Measurements from ENCODE around the gene ZNF580.
A peak's percentile ranks its signal among the peaks of the same experiment; 100 is the strongest.

Gene ZNF580, protein sequence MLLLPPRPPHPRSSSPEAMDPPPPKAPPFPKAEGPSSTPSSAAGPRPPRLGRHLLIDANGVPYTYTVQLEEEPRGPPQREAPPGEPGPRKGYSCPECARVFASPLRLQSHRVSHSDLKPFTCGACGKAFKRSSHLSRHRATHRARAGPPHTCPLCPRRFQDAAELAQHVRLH

DNA sequence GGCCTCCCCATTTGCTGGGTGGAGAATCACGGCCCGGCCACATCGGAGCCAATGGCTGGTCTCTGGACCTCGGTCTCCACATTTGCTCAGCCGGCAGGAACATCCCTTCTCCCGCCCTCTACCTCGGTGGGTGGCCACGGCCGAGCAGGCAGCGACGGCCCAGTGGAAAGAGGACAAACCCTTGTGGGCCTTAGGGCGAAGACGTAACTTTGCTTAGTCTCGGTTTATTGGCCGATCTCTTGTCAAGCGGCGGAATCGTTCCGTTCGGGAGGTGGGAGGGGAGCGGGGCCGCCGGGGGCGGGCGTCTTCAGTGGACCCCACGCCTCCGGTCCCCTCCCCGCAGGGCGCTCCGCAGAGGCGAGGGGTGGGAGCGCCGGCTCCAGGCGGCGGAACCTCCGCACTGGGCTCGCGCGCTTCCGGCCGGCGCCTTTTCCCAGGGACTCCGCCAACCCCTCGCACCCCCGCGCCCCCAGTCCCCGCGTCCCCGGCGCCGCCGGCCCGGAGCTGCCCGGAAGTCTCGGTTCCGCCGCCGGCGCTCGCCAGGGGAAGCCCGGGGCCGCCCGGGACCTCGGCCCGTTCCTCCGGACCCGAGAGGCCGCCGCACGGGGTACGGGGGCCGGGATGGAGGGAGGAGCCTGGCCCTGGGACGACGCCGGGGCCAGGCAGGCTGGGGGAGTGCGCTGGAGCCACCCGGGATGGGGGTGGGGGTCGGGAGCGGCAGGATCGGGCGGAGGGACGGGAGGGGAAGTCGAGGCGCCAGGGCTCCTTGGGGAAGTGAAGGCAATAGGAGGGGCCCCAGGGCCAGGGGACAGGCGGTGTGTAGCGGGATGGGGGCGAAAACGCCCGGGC lies at the start of gene ZNF580:
Gene ZNF580, plus strand, starts transcription at position 426 of the 849 bp plus-strand sequence. CDS start 1,507 bp downstream, outside the sequence.
- DNase-seq (ENCODE audit: low spot score), result peak; percentile 73

DNA sequence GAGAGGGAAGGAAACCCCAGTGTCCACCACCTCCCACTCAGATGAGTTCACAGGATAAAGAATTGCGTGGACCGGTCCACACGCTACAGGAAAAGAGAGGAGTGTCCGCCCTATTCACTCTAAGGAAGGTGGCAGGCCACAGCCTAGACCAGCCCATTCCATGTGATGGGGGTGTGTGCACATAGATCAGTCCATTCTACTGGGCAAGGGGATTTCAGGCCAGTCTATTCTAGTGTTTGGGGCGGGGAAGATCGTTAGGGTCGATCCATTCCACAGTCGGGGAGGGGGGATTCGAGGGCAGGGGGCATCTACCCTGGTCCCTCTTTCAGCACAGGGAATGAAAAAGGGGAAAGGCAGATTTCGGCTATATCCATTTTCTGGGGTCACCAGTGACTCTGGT lies 49.2 kb upstream of the ZNF580 start:
- no peak for DNase-seq (ENCODE audit: low spot score)

DNA sequence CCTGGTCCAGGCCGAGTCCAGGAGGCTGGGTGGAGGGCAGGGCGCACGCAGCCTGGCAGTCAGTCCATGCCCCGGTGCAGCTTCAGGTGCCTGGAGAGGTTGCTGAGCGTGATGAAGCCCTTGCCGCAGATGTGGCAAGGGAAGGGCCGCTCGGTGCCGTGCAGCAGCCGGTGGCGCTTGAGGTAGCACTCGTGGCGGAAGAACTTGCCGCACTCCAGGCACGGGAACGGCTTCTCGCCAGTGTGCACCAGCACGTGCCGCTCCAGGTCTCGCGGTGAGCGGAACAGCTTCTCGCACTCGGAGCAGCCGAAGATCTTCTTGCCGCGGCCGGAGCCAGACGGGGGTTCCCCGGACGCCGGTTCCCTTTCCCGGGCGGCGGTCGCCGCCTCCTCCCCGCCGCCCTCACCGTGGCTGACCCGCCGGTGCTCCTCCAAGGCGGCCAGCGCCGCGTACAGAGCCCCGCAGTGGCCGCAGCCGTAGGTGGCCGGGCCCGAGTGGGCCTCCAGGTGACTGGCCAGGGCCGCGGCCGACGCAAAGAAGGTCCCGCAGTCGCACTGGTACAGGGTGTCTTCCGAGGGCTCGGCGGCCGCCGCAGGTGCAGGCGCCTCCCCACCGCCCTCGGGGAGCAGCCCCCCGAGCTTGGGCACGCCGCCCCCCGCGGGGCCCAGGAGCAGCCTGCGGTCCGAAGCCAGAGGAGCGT lies 48.3 kb upstream of the ZNF580 start:
- no peak for DNase-seq (ENCODE audit: low spot score)

DNA sequence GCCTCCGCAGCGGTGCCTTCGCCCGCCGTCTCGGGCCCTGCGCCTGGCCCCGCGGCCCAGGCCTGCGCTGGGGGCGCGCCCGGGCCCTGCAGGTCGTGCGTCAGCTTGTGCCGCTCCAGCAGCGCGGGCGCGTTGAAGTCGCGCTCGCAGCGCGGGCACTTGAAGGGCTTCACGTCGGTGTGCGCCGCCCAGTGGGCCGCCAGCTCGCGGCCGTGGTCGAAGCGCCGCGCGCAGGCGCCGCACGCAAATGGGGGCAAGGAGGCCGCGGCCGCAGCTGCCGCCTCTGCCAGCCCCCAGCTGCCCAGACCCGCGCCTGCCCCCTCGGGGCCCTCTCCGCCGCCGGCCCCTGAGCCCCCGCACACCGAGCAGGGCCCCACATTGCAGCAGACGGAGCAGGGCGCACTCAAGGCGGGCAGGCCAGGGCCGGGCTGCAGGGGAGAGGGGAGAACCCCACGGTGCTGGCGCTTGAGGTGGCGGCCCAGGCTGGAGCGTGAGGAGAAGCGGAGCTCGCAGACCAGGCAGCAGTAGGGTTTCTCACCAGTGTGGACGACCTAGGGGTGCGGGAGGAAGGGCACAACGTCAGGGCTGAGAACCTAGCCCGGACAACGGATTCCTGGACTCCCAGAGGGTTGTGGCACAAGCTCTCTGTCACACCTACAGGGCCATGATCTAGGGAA lies 47.6 kb upstream of the ZNF580 start:
- no peak for DNase-seq (ENCODE audit: low spot score)

DNA sequence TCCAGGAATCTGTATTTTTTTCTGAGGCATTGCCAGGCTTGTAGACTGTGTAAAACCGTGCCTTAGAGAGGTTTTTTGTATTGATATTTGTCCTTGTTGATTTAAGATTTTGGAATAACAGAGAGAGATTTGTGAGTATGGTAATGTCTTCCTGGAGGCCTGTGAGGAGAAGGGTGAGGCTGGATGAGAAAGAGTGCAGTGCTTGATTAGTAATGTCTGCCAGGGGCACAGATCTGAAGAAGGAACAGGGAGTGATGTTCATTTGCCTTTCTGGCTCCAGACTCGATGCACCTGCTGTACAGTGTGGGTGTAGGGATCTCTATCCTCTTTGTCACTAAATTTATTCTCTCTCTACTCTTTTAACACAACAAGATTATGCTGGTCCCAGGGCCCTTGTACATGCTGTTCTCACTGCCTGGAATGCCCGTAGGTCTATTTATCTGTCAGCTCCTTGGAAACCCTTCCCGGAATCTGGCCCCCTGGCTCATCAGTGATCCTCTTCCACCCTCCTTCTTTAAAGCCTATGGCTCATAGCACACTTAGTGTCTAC lies 45.7 kb upstream of the ZNF580 start:
- no peak for DNase-seq (ENCODE audit: low spot score)

DNA sequence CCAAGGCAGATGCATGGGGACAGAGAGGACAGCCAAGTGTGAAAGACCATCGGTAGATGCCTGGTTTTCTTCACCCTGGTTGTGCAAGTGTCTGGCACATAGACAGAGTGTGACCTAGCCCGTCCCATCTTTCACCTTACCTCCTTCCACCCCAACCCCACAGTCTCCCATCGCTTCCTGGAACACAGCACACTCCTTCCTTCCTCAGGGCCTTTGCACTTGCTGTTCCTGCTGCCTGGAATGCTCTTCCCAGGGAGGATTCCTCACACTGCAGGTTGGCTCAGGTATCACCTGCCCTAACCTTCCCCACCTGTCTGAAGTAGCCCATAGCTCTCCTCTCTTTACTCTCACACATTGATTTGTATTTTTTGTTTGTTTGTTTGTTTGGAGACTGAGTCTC lies 44.5 kb upstream of the ZNF580 start:
- no peak for DNase-seq (ENCODE audit: low spot score)

DNA sequence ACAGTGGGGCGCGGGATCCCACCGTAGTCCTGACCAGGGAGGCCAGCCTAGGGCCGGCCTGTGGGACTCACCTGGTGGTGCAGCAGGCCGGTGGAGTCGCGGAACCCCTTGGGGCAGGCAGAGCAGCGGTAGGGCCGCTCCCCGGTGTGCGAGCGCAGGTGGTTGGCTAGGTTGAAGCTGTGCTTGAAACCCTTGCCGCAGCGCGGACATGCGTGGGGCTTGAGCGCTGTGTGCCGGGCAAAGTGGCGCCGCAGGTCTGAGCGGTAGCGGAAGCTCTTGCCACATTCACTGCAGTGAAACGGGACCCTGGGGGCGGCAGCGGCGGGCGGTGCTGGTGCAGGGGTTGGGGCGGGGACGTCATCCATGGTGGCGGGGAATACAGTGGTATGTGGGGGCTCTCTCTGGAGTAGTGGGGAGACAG lies 43.3 kb upstream of the ZNF580 start:
- DNase-seq (ENCODE audit: low spot score), result no peak

DNA sequence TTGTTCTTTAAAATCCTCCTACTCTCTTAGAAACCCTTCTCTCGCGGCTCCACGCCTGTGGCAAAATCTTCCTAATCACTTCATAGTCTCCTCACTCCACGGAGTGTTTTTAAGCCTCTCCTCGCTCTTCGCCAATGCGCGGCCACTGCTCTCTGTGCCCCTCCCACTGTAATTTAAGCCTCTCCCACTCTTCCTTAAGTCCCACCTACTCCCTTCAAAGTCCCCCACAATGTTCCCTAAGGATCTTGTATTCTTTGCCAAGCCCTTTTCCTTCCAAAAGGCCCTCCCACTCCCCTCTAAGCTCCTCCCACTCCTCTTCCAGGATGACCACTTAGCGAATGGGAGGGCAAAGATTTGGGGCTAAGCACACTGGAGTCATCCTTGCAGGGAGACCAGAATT lies 42.8 kb upstream of the ZNF580 start:
- no peak for DNase-seq (ENCODE audit: low spot score)

DNA sequence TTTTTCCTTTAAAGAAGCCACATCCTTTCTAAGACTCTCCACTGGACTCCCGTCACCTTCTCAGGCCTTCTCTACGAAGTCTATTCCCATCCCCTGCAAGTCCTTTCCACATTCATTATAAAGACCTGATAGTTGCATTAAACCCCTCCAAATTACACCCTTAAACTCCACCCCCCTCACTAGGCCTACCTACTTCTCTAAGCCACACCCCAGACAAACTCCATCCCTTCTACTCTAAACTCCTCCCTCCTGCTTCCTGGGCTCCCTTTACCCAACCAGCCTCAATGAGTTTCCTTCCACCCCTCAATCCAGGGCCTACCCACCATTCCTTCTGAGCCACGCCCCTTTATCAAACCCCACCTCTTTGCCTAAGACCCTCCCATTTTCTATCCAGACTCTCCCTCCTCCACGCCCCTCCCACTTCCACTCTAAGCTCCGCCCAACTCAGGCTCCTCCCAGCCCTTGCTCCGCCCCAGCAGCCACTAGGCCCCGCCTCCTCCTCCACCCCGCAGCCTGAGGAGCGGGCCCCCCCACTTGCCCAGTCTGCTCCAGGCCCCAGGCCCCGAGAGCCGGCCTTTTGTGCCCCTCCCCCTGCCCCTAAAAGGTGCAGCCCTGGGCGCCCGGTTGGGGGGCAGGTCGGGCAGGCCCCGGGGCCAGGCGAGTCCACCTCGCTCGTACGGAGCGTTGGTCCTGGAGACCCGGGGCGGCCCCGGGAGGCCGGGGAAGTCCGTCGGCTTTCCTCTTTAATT lies 41.9 kb upstream of the ZNF580 start:
- DNase-seq (ENCODE audit: low spot score), result peak; percentile 93

DNA sequence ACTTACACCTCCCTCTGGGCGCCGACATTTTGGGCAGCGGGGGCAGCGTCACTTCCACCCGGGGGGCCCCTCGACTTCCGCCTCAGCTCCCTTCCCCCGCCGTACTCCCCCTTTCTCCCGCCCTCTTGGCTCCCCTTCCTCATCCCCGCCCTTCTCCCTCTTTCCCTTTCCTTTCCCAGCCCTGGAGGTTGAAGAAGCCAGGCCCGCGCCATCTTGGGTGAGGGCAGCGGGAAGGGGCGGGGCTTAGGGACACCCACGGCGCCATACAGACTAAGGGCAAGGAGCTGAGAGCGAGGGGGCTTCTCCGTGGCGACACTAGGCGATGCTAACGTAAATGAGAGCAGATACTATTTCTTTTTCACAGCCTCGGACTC lies 41.3 kb upstream of the ZNF580 start, which contains the start of gene FIZ1:
Gene FIZ1, minus strand, starts transcription at position 50 of the 374 bp plus-strand sequence. CDS start 1,652 bp downstream, outside the sequence.
- DNase-seq (ENCODE audit: low spot score), result peak; percentile 94

DNA sequence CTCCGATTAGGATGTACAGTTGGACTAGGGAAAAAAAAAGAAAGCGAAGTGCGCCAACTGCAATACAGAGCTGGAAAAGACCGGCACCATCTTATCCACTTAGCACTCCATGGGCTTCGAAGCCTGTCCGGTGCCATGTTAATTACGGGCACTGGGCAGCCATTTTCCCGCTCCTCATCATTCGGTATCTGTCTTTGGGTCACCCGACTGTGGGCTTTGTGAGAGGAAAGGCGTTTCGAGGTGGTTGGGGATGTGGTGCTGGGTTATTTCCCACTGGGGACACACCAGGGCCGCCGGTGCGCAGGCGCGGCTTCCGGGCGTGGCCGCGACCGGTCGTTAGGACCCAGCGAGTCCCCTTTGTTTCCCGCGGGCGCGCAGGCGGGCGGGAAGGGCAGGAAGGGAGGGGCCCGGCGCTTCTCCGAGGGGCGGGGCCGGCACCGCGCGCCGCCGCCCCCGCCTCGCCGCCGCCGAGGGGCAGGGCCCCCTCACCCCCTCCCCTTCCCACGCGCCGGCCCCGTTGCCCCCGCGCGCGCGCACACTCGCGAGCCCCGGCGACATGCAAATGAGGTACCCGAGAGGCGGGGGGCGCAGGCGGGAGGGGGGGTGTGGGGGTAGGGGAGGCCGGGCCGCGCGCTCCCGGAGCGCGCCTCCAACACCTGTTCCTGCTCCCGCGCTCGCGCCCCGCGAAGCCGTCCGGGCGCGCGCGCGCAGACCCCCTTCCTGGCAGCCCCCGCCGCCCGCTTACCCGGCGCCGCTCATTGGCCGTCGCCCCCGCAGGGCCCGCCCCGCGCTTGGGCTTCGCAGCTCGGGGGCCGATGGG lies 40.8 kb upstream of the ZNF580 start, which contains the start of gene ZNF524:
Gene ZNF524, plus strand, starts transcription at position 447 of the 820 bp plus-strand sequence. CDS start 1,825 bp downstream, outside the sequence.
- peak; percentile 78 for DNase-seq (ENCODE audit: low spot score)

DNA sequence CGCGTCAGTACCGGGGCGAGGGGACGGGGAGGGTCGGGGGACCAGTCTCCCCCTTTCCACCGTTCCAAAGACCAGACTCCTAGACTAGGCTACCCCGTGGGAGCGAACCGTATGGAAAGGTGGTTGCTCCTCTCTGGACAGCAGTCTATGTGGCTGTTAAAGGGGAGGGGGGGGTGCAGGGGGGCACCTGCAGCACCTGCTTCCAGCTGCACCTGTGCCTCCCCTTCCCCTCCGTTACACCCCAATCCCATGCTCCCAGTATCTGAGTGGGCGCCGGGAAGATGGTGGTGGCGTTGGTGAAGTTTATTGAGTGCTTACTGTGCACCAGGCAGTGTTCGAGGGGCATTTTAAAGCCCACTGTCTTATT lies 40.2 kb upstream of the ZNF580 start:
- no peak for DNase-seq (ENCODE audit: low spot score)

DNA sequence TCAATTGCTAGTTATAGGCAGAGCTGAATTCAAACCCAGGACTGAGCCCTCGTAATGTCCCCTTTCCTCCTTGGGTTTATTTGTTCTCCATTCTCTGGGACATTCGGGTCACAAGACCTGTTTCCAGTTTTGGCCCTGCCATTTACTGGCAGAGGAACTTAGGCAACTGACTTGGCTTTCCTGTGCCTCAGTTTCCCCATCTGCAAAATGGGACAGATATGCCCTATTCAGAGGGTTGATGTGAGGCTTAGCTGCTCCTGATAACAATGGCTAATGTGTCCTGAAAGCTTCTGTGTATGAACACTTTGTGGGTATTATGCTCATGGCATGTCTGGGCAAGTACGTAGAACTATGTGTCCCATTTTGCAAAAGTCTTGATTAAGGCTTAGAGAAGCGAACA lies 39.7 kb upstream of the ZNF580 start:
- DNase-seq (ENCODE audit: low spot score), result no peak

DNA sequence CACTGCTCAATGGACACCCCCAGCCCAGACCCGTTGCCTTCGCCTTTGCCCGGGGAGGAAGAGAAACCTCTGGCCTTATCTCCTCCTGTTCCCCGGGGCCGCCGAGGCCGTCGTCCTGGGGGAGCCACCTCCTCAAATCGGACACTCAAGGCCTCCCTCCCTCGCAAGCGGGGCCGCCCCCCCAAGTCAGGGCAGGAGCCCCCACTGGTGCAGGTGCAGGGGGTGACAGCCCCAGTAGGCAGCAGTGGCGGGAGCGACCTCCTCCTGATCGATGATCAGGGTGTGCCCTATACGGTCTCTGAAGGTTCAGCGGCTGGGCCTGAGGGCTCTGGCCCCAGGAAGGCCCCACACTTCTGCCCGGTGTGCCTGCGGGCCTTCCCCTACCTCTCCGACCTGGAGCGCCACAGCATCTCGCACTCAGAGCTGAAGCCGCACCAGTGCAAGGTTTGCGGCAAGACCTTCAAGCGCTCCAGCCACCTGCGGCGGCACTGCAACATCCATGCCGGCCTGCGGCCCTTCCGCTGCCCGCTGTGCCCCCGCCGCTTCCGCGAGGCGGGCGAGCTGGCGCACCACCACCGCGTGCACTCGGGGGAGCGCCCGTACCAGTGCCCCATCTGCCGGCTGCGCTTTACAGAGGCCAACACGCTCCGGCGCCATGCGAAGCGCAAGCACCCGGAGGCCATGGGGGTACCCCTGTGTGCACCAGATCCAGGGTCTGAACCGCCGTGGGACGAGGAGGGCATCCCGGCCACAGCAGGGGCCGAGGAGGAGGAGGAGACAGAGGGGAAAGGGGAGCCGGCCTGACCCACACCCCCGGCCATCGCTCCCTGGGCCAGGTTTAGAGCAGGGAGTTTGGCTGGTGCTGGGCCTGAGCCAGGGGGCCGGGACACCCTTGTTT lies 38.4 kb upstream of the ZNF580 start:
- no peak for DNase-seq (ENCODE audit: low spot score)

DNA sequence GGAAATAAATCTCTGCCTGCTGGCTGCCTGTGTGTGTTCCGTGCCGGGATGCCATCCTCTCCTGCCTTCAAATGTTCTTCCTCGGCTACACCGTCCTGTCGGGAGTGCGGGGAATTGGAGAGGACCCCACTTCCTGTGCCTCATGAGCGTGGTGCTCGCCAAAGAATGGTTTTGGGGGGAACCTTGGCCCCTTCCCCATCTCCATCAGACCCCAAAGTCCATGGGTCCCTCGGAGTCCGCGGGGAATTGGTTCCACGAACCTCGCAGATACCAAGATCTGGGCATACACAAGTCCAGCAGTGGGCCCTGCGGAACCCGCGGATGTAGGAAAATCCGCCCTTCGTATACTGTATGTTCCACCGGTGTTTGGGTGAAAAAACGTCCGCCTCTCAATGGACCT lies 37.7 kb upstream of the ZNF580 start:
- DNase-seq (ENCODE audit: low spot score), result no peak

DNA sequence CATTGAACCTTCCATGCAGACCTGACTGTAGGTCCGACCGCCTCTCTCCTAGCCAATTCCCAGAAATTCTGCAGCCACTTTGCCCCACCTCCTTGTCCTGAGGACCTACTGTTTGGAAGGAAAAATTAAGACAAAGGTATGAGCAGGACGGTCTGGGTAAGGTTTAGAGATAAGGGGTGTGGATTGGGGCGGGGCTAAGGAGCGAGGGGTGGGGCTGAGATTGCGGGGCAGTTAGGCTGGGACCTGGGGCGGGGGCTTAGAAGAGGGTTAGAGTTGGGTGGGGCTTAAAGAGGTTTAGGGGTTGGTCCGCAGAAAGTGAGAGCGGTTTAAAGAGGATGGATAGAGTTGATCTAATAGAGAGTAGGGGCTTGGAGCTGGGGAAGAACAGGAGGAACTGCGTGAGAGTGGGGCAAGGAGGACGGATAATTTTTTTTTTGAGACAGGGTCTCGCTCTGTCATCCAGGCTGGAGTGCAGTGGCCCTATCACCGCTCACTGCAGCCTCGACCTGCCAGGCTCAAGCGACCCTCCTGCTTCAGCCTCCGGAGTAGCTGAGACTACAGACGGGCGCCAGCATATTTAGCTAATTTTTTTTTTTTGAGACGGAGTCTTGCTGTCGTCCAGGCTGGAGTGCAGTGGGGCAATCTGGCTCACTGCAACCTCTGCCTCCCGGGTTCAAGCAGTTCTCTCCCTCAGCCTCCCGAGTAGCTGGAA lies 37.1 kb upstream of the ZNF580 start:
- no peak for DNase-seq (ENCODE audit: low spot score)

DNA sequence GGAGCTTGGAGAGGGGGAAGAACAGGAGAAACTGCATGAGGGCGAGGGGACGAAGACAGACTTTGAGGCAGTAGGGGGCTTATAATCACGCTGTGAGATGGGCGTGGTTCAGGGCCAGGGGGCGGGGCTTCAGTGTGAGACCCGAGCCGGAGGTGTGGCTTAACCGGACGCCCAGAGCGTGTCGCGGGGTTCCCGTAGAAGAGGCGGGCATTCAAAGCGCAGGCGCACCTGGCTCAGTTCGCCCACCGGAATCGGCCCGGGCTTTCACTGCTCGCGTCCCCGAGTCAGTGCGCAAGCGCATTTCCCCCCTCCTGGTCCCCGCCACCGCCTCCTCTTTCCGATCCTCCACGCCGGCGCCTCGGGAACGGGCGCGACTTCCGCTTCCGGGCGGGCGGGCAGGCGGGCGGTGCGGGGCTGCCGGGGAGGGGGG lies 35.6 kb upstream of the ZNF580 start:
- DNase-seq (ENCODE audit: low spot score), result peak; percentile 99

DNA sequence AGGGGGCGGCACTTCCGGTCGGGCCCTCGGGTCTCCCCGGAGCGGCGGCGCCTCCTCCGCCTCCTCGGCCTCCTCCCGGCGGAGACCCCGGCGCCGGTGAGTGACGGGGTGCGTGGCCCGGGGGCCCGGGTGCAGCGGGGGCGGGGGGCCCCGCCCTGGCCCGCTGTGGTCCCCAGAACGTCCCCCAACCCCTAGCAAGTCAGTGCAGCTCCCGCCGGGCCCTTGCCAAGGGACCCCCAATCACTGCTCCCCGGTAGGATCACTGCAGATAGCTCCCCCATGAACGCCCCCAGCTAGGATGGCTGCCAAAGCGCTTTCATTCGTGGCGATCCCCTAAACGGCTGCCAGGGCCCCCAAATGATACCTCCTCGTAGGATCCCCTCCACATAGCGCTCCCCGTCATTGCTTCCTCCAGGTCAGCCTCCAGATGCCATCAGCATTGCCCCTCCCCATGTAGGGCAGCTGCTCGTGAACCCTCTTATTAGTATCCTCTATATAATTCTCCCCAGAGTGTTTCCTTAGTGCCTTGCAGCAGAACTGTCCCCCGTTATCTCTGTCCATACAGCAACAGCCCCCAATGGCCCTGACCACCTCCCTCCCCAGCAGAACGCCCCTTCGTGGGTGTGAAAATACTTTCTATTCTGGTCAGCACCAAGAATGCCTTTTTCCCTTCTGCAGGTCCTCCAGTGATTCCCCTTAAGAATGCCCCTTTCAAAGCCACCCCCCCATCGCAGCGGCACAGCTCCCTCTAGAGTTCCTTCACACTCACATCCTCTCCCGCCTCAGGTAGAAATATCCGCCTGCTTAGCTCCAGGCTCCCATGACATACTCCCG lies 34.9 kb upstream of the ZNF580 start, which contains the start of gene ZNF865:
Gene ZNF865, plus strand, starts transcription at position 11 of the 834 bp plus-strand sequence. CDS start 7,972 bp downstream, outside the sequence.
- peak; percentile 85 for DNase-seq (ENCODE audit: low spot score)

Data from AG08395 (cell line).